NCI-H2029 treated with DMSO at 0.1 percent for 48 hours (cell line): ENCODE results near the gene TMEM176B.

ENCODE experiments used
- DNase-seq: peaks from one replicate; lab custom pipeline; 2025; lab: John Stamatoyannopoulos, UW

TMEM176B gene

GRCh38 chr7:150751702-150752101 is 48.5 kb downstream of the TMEM176B start:
- no peak for DNase-seq

- DNase-seq = no peak
These were observed 51.8 kb downstream of the TMEM176B start for GRCh38 chr7:150748376-150748775.

- DNase-seq = no peak
These were observed 53.2 kb downstream of the TMEM176B start for GRCh38 chr7:150746921-150747320.

- DNase-seq = no peak
These were observed 54.3 kb downstream of the TMEM176B start for GRCh38 chr7:150745876-150746275.

- DNase-seq = no peak
These were observed 55.1 kb downstream of the TMEM176B start for GRCh38 chr7:150745086-150745485.

GRCh38 chr7:150744041-150744656 is 56.0 kb downstream of the TMEM176B start:
- no peak for DNase-seq

GRCh38 chr7:150742286-150742968 is 57.7 kb downstream of the TMEM176B start:
- no peak for DNase-seq
